K562 (cell line): ENCODE results near the gene SEC24B. TPM values are rescaled to one million over a fixed set of nuclear protein-coding genes. Genes with fewer than 3 reads are reported as not detected.

Source experiments
- CTCF ChIP-seq, 3 experiments: IDR thresholded peaks in 2 of 3; conservative IDR thresholded peaks in 1 of 3; 2 replicates each; pipeline ENCODE4 v1.5.1; 2011 to 2012; ENCODE audit warnings: low read length in 3 of 3, mild to moderate bottlenecking in 3 of 3, control low read depth in 2 of 3, improper control_type of control experiment in 1 of 3, inconsistent platforms in 1 of 3, low read depth in 1 of 3, mixed read lengths in 1 of 3, moderate library complexity in 1 of 3; ENCODE audit not compliant: insufficient read depth in 2 of 3
- DDX20 ChIP-seq: fragments of 450-650 bp; IDR thresholded peaks from 2 replicates; pipeline ENCODE4 v1.6.1; 2016; ENCODE audit warnings: missing genetic modification characterization, low read depth, mild to moderate bottlenecking, missing compliant biosample characterization, moderate library complexity
- FOXA3 ChIP-seq, 2 experiments: fragments of 450-650 bp in 1 of 2; sonication (generic) in 1 of 2; formaldehyde crosslinking; IDR thresholded peaks in 1 of 2; conservative IDR thresholded peaks in 1 of 2; 2 replicates each; pipeline versions ENCODE4 v1.4.0 to v1.8.0; 2020 to 2022; ENCODE audit warnings: mild to moderate bottlenecking in 2 of 2, missing genetic modification reagents in 1 of 2
- FOXK1 ChIP-seq: sonication (generic); formaldehyde crosslinking; IDR thresholded peaks from 2 replicates; pipeline ENCODE4 v1.8.0; 2022; ENCODE audit warnings: missing genetic modification reagents, mild to moderate bottlenecking, borderline replicate concordance
- LEF1 ChIP-seq: fragments of 450-650 bp; IDR thresholded peaks from 2 replicates; pipeline ENCODE4 v1.6.1; 2016; ENCODE audit warnings: mild to moderate bottlenecking
- MGA ChIP-seq: fragments of 450-650 bp; IDR thresholded peaks from 2 replicates; pipeline ENCODE4 v1.6.1; 2016; ENCODE audit warnings: mild to moderate bottlenecking, moderate library complexity
- NFATC3 ChIP-seq: fragments of 450-650 bp; IDR thresholded peaks from 2 replicates; pipeline ENCODE4 v1.6.1; 2017; ENCODE audit warnings: mild to moderate bottlenecking
- PCBP1 ChIP-seq: fragments of 200-400 bp; formaldehyde crosslinking; IDR thresholded peaks from 2 replicates; pipeline ENCODE4 v1.6.1; 2018; ENCODE audit warnings: mild to moderate bottlenecking, low read depth, low read length; ENCODE audit not compliant: poor library complexity, severe bottlenecking
- RBBP5 ChIP-seq: fragments of 200-600 bp; sonication (generic); IDR thresholded peaks from 2 replicates; pipeline ENCODE4 v1.6.1; 2012; ENCODE audit warnings: borderline replicate concordance, mild to moderate bottlenecking, low read length, control low read depth, inconsistent platforms; ENCODE audit not compliant: insufficient read depth, poor library complexity, severe bottlenecking
- SMAD2 ChIP-seq: fragments of 150-350 bp; IDR thresholded peaks from 2 replicates; pipeline ENCODE4 v1.6.1; 2014; ENCODE audit warnings: low read depth, mild to moderate bottlenecking, low read length
- polyA plus RNA-seq, 8 experiments: library from polyadenylated mRNA; depleted of rRNA in 4 of 8; stranded (reverse) in 5 of 8; unstranded in 3 of 8; fragments of >200 nt; fragmentation: Nextera tagmentation in 2 of 8; fragmentation: Illumina TruSeq in 1 of 8; extraction: Ambion mirVana in 2 of 8; extraction: Trizol in 1 of 8; gene quantifications; 2 replicates each; pipeline versions ENCODE4 v1.2.1 to v1.2.3, GENCODE V29; 2011 to 2014; ENCODE audit warnings: inconsistent platforms in 1 of 8, missing spikeins in 1 of 8
- total RNA-seq, 7 experiments: library from RNA; depleted of rRNA in 6 of 7; stranded (reverse); fragments of >200 nt in 6 of 7; fragmentation: Illumina TruSeq in 2 of 7; extraction: Trizol in 2 of 7; gene quantifications; 2 replicates each; pipeline versions ENCODE4 v1.2.1 to v1.2.3, GENCODE V29; 2011 to 2021; ENCODE audit warnings: low replicate concordance in 1 of 7
- TF ChIP-seq, protein P1 (sequence below): fragments of 450-650 bp; formaldehyde crosslinking; IDR thresholded peaks from 2 replicates; pipeline ENCODE4 v1.4.0; 2022; ENCODE audit warnings: missing genetic modification characterization

Gene SEC24B
- total and polyA plus RNA-seq, 9 of the 15 experiments (the other 6 are each of a cell fraction or from before 2014, with no cell fraction given), result 6.3 to 46.4 (median 17.1) TPM

GRCh38 chr4:109434007-109434971 lies 674 bp downstream of the SEC24B start (continued):
- TF ChIP-seq CTCF (IDR thresholded peaks at IDR 0.05 in 2 of 3, conservative IDR thresholded peaks at IDR 0.05 in 1 of 3; ENCODE audit: insufficient read depth in 2 of 3, low read depth in 1 of 3, low read length in 3 of 3) (no peak), RBBP5 (peak; percentile 12), FOXA3 (CRISPR knock-in tag; conservative IDR thresholded peaks at IDR 0.05 in 1 of 2, IDR thresholded peaks at IDR 0.05 in 1 of 2) (no peak; a peak in 1 of 4 replicates), MGA (no peak), PCBP1 (no peak), DDX20 (no peak), NFATC3 (no peak), LEF1 (no peak), SMAD2 (no peak), FOXK1 (0 out of 2 replicates have a peak, but pooled peaks have one; percentile 38)
- TF ChIP-seq, protein P1, sequence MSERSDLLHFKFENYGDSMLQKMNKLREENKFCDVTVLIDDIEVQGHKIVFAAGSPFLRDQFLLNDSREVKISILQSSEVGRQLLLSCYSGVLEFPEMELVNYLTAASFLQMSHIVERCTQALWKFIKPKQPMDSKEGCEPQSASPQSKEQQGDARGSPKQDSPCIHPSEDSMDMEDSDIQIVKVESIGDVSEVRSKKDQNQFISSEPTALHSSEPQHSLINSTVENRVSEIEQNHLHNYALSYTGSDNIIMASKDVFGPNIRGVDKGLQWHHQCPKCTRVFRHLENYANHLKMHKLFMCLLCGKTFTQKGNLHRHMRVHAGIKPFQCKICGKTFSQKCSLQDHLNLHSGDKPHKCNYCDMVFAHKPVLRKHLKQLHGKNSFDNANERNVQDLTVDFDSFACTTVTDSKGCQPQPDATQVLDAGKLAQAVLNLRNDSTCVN (CRISPR knock-in tag), result no peak
